Activated naive CD4-positive, alpha-beta T cell treated with anti-CD3 and anti-CD28 coated beads, Interleukin-2, amount 50 U/mL, for 16 hours (primary cell): ENCODE data around the gene FKBP6.
A peak's percentile ranks its signal among the peaks of the same experiment; 100 is the strongest.
"Not testable (repeated sequence)": the region's sequence is repeated elsewhere in the genome, so short reads cannot be mapped to it uniquely, and the experiment has no call there.

Experiments
- DNase-seq: peaks from one replicate; pipeline ENCODE4 v3.0.0-alpha.2; 2020

The FKBP6 gene, protein sequence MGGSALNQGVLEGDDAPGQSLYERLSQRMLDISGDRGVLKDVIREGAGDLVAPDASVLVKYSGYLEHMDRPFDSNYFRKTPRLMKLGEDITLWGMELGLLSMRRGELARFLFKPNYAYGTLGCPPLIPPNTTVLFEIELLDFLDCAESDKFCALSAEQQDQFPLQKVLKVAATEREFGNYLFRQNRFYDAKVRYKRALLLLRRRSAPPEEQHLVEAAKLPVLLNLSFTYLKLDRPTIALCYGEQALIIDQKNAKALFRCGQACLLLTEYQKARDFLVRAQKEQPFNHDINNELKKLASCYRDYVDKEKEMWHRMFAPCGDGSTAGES

DNA sequence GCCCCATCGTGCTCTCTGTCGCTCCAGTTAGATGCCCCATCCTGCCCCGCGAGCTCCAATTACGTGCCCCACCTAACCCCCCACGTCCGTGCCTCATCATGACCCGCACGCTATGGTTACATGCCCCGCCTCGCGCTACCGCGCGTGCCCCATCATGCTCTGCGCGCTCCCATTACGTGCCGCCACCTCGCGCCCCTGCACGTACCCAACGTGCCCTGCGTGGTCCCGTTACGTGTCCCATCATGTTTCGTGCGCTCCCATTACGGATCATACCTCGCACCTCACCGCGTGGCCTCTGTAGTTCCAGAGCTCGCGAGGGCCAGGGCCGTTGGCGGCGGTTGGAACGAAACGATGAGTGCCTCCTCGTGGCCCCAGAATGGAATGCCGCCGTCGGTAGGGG is at the start of gene FKBP6, which contains the start of gene TRIM50:
Gene FKBP6, plus strand, starts transcription at position 240 of the 400 bp plus-strand sequence. CDS start 268 bp downstream, outside the sequence.
Gene TRIM50, minus strand, starts transcription at position 161 of the 400 bp plus-strand sequence. CDS start 3,295 bp downstream, outside the sequence.
- DNase-seq = not testable (repeated sequence)

DNA sequence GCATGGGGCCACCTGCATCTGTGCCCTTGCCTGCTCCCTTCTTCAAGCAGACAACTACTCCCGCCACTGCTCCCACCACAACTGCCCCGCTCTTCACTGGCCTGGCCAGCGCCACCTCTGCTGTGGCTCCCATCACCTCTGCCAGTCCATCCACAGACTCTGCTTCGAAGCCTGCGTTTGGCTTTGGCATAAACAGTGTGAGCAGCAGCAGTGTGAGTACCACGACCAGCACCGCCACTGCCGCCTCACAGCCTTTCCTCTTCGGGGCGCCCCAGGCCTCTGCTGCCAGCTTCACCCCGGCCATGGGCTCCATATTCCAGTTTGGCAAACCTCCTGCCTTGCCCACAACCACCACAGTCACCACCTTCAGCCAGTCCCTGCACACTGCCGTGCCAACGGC is 30.7 kb upstream of the FKBP6 start:
- not testable (repeated sequence) for DNase-seq

DNA sequence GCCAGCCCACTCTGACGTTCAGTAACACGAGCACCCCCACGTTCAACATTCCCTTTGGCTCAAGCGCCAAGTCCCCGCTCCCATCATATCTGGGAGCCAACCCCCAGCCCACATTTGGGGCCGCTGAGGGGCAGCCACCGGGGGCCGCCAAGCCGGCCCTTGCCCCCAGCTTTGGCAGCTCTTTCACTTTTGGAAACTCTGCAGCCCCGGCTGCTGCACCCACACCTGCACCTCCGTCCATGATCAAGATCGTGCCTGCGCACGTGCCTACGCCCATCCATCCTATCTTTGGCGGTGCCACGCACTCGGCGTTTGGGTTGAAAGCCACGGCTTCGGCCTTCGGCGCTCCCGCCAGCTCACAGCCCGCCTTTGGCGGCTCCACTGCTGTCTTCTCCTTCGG is 30.3 kb upstream of the FKBP6 start:
- not testable (repeated sequence) for DNase-seq

DNA sequence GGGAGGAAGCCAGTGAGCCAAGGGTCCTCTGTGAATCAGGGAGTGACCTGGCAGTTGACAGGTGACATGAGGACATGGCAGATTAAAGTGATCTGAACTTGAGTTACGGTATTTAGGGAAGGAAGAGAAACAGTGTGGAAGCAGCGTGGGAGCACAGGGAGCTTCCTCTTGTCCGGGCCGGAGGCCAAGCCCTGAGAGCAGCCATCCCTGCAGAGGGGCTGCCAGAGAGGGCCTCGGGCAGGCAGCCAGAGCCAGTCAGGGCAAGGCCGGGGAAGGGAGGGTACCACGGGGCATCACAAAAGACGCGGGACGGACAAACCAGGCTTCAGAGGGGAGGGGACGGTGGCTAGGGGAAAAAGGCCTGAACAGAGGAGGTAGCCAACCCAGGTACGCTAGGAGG is 28.1 kb upstream of the FKBP6 start:
- not testable (repeated sequence) for DNase-seq

DNA sequence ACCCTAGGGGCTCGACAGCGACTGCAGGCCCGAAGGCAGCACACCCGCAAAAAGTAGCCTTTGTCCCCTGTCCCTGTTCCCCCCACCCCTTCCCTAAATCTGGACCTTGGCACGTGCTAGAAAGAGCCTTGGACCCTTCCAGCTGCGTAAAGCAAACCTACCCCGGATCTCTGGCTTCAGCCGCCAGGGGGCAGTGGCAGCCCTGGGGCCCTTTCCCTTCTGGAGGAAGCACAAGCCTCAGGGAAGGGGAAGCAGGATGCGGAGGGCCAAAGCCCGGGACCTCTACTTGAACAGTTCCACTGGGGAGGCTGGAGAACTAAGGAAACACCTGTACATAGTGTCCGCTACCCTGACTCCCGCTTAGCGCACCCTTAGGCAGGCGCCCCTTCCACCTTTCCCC is 26.9 kb upstream of the FKBP6 start:
- DNase-seq = not testable (repeated sequence)

DNA sequence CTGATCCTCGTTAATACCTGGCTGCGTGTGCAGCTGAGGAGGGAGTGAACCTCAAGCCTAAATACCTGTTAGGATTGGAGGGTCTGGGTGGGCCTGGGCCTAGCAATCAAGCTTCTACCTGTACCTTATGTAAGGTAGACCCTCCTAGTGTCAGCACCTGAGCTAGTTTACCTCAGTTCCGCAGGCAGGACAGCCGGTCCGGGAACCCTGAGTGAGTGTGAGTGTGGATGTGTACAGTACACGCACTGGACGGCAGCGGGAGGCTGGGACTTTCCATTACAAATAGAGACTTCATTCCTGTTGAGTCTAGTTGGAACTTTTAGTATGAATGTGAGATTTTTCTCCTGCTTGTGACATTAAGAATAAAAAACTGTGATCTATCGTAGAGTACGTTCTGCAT is 25.1 kb upstream of the FKBP6 start:
- DNase-seq = not testable (repeated sequence)

DNA sequence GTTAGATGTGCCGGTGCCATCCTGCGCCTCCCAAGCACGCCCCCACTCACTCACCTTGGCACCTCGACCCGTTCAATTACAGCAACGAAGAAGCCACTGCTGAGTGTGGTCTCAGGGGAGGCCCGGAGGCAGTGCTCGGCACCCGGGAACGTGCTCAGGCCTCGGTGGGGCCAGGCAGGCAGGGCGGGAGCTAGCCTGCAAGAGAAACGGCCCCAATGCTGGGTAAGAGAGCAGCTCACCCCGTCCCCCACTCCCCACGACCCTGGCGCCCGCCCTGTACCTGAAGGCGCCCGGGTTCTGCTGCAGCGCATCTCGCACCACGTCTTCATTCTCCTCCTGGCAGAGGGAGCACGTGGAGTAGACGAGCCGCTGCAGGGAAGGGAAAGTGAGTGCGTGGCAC is 24.4 kb upstream of the FKBP6 start:
- no peak for DNase-seq

DNA sequence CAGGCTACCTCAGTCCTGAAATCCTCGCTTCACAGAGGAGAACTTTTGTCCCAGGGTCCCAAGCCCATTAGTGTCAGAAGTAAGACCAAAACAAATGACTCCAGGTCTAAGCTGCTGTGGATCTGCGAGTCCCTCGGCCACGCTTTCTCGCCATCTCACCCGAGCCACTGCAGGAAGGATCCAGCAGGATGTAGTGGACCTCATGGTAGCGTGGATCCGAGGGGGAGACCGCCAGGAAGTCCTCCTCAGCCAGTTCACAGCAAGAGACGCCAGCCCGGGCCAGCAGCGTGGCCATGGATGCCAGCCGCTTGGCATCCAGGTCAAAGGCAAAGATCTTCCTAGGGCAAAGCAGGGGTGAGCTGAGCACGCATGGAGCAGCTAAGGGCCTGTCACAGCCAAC is 23.9 kb upstream of the FKBP6 start:
- DNase-seq = no peak

DNA sequence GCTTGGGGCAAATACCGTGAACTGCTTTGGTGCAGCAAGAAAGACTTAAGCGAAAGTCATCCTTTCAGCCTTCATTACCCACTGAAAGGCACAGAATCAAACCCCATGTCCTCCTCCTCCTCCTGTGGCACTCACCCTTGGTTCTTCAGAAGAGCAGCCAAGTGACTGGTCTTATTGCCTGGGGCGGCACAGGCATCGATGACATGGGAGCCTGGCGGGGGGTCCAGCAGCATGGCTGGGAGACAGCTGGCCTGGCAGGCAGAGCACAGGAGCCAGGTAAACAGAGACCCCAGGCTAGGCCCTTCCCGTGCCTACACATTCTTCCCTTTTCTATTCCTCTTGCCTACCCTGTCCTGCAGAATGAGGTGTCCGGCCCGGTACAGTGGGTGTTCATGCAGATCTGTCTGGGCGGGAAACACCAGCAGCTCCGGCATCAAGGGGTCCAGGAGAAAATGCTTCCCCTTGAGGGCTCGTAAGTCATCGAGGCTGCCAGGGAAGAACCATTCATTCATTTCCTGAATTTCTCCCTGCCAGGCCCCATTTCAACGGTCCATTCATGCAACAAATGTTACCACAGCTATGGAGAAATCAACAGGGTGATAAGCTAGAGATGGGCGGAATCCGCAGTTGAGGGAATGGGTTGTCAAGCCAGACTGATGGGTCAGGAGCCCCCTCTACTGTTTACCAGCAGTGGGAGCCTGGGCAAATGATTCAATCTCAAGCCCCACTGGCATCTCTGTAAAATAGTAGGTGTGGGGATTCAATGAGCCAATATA is 23.2 kb upstream of the FKBP6 start:
- DNase-seq = not testable (repeated sequence)

DNA sequence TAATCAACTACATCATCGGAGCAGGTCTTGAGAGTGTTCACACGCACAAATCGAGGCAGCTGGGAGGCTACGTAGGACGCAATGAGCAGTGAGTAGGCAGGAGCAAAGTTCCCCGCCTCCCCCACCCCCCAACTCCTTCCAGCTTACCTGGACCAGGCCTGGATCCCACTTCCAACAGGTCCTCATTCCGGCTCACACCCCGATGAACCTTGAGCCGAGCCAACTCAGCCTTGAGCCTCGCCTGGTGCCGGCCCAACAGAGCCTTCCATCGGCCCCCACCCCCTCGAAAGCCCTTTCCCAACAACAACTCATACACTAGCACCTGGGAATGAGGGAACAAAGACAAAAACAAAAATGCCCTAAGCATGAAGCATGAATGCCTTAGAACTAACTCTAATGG is 20.5 kb upstream of the FKBP6 start:
- DNase-seq = no peak

DNA sequence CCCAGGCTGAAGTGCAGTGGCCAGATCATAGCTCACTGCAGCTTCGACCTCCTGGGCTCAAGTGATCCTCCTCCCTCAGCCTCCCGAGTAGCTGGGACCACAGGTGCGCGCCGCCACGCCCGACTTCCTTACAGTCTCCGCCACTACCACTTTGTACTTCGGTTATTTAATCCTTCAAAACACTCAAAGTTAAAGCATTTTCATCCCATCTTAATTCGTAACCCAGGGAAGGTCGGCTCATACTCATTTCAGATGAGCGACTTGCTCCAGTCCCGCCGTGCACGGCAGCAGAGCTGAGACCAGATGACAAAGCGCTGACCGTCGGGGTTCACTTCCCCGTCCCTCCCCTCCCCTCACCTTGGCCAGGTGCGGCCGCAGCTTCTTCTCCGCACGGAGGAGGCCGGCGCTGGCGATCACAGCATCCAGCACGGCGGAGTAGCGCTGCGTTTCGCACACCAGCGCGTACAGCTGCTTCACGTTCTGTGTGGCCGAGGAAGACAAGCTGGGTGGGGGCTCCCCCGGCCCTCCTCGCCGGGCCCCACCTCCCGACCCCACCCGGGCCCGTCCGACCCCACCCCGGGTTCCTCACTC is 19.8 kb upstream of the FKBP6 start:
- DNase-seq = no peak

DNA sequence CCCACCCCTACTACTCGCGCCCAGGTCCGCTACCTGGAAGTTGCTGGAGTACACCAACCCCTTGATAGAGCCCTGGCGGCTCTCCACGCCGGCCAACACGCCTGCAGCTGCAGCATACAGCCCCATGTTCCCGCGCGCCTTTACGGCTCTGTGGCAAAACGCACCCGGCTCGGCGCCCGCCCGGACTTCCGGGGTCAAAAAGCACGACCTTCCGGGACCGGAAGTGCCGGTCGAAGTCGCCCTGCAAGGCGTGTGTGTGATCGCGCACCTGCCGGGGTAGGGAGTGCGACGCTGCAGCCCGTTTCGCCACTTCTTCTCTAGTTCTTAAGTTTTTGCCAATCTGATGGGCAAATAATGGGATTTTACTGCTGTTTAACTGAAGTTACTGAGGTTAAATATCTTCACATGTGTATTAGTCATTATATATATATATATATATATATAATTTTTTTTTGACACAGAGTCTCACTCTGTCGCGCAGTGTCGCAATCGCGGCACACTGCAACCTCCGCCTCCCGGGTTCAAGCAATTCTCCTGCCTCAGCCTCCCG is 19.2 kb upstream of the FKBP6 start, which contains the start of gene NSUN5:
Gene NSUN5, minus strand, starts transcription at position 162 of the 550 bp plus-strand sequence. Its CDS starts 36 bp downstream, at position 126.
- peak; percentile 92 for DNase-seq

DNA sequence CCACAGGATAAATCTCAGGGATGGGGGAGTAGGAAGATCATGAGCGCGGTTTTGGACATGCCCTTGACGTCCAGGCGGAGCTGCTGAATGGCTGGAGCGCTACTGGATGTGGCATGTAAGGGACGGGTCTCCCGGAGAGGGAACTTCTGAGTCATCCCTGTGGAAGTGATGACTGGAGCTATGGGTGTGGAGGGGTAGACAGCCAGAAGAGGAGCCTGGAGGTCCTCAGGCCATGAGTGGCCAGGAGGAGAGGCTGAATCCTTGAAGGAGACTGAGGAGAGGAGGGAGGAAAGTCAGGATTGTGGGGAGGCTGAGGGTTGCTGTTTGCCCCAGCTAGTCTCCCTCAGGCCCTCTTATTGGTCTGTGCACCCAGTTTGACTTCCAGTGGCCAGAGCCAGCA is 16.5 kb upstream of the FKBP6 start:
- DNase-seq = not testable (repeated sequence)

DNA sequence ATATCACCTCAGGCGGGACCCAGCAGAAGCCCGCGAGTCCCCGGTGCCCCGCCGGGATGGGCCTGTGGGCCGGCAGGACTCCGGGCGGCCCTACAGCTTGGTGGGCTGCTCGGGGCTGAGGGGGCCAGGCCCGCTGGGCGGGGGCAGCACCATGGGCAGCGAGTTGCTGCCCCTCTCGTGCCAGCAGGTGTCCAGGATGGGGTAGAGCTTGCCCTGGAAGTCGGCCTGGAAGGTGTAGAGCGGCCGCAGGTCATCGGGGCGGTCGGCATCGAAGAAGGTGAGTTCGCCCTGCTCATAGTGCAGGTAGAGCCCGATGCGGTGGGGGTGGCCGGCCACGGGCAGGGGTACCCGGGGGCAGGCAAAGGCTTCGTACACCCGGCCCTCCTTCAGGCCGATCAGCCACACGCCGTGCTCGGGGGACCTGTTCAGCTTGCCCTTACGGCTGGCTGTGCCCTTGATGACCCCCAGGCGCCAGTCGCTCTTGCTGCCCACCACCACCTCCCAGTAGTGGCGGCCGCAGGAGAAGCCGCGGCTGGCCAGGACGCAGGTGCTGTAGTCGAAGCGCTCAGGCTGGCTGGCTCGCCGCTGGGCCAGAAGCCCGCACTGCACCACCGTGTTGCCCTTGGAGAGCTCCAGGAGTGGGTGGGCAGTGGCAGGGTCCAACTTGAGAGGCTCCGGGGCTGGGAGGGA is 15.0 kb upstream of the FKBP6 start:
- DNase-seq = no peak

DNA sequence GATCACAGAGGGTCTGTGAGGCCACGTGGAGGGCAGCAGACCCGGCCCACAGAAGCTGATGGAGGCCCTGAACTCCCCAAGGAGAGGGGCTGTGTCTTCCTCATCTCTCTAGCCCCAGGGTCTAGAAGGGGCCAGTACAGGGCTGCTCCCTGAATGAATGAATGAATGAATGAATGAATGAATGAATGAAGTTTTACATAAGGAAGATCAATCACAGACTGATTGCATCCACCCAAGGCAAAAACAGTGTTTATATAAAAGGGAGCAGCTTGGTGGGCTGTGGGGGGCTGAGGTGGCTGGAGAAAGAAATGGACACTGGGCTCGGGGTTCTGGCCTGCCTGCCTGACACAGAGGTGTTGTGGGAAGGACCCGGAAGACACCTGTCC is 14.4 kb upstream of the FKBP6 start:
- no peak for DNase-seq

DNA sequence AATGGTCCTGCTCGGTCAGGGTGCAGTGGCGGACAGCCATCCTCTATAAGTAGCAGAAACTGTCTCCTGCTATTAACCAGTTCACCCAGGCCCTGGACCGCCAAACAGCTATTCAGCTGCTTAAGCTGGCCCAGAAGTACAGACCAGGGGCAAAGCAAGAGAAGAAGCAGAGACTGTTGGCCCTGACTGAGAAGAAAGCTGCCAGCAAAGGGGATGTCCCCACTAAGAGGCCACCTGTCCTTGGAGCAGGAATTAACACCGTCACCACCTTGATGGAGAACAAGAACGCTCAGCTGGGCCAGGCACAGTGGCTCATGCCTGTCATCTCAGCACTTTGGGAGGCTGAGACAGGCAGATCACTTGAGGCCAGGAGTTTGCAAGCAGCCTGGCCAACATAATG is 13.7 kb upstream of the FKBP6 start:
- no peak for DNase-seq

DNA sequence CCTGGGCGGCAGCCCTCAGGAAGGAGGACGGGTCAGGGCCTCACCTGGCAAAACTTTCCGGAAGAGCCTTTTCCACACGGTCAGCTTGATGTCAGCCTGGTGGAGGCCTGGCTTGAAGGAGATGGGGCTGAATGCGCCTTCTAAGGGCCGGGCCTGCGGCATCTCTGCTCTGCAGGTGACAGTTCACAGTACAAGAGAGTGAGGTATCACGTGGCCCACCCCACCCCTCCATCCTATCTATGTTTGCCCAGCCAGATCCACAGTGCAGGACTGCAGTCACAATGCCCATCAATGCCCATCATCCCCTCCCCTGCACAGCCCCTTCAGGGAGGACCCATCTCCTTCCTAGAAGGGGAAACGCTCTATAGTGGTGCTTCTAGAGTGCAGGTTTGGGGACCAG is 11.4 kb upstream of the FKBP6 start:
- no peak for DNase-seq

DNA sequence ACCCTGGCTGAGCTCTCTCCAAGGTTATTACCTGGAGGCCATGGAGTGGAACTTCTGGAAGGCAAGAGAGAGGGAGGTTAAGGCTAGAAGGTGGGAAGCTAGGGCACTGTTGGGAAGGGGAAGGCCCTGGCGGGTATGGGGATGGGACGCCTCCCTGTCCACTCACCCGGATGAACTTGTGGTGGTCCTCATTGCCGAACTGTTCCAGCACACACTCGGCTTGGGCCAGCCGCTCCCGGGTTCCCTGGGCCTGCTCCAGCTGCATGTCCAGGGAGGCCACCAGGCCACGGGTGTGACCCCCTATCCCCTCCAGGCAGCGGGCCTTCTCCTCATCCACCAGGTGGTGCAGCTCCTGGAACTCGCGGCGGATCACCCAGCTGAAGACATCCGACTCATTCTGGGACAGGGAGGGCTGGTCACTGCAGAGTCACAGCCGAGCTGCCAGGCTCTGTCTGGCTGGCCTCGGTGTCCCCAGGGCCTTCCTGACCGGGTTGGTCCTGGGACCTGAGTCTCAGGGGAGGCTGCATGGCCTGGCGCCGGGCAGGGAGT is 9.2 kb upstream of the FKBP6 start:
- not testable (repeated sequence) for DNase-seq

DNA sequence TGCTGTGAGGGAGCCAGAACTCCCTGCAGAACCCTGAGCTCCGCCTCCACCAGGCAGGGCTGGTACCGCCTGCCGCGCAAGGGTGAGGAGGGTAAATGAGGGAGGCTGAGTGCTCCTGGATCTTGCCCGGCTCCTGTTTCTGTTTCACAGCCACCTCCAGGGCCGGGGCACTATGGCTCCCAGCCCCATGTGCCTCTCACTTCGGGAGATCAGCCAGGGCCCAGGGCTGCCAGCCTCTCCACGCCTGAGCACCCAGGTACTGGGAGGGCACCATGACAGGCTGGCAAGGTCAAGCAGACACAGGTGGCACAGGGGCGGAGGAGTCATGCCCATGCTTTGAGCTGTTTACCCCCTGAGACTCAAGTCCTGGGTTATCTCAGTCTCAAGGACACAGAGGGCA is 8.4 kb upstream of the FKBP6 start:
- not testable (repeated sequence) for DNase-seq

DNA sequence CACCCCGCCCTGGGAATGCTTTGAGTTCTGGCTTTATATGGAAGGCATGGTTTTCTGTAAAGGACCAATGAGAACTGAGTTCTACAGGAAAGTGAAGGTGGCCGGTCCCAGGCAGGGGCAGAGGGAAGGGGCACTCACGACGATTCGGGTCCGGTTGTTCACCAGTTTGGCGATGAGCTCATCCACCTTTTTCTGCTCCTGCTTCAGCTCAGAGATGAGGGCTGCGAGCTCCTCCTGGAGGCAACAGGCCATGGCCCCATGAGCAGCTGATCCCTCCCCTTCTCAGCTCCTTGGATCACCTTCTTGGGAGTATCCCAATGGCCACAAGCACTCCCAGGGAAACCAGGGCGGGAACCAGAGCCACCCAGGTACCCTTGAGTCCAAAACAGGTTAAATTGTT is 8.0 kb upstream of the FKBP6 start:
- DNase-seq = not testable (repeated sequence)

DNA sequence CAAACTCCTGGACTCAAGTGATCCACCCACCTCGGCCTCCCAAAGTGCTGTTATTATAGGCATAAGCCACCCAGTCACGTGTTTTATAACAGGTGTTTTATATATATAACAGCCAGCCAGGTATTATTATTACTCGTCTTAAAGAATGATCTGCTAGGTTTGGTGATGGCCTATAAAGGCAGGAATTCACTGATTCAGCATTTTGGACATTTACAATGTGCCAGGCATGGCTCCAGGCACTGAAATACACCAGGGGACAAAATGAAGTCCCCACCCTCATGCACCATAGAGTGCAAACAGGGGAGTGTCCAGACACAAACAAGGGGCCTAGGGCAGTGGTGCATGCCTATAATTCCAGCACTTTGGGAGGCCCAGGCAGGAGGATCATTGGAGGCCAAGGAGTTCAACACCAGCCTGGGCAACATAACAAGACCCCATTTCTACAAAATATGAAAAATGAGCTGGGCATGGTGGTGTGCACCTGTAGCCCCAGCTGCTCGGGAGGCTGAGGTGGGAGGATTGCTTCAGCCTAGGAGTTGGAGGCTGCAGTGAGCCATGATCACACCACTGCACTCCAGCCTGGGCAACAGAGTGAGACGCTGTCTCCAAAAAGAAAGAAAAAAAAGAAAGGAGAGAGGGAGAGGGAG is 4.4 kb upstream of the FKBP6 start:
- DNase-seq = not testable (repeated sequence)
